GM19023 (cell line): ENCODE data around the gene SETD6.
"Not testable (repeated sequence)": the region's sequence is repeated elsewhere in the genome, so short reads cannot be mapped to it uniquely, and the experiment has no call there.

Source experiments
- ATAC-seq: cut with Tn5 transposase; IDR thresholded peaks from one replicate; pipeline ENCODE4 v1.9.1; 2021; ENCODE audit warnings: mild to moderate bottlenecking, moderate library complexity; ENCODE audit not compliant: unreplicated experiment

SETD6 gene

GRCh38 chr16:58535100-58535499, 19.8 kb downstream of the SETD6 start:
- no peak for ATAC-seq

GRCh38 chr16:58536278-58536677, 21.0 kb downstream of the SETD6 start:
- ATAC-seq, result no peak

GRCh38 chr16:58537124-58537906, 22.0 kb downstream of the SETD6 start:
- no peak for ATAC-seq

DNA sequence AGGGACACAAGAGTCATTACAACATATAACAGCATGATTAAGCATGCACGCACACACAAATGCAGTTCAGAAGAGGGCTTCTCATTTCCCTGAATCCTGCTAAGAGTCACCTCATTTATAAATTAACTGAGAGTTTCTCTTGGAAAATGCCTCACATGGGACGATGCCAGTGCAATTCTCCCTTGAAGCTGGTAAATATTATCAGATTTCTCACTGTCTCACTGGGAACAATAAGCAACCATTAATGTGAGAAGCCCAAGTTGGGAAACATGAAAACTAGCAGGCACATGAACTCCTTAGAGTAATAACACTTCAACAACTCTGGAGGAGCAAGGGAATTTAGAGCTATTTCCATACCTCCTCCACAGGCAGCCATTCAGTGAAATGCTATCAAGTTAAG, 26.4 kb downstream of the SETD6 start:
- no peak for ATAC-seq

GRCh38 chr16:58542291-58542690, 27.0 kb downstream of the SETD6 start:
- no peak for ATAC-seq

GRCh38 chr16:58543685-58544084, 28.4 kb downstream of the SETD6 start:
- no peak for ATAC-seq

GRCh38 chr16:58548378-58548777, 33.1 kb downstream of the SETD6 start:
- ATAC-seq, result no peak

DNA sequence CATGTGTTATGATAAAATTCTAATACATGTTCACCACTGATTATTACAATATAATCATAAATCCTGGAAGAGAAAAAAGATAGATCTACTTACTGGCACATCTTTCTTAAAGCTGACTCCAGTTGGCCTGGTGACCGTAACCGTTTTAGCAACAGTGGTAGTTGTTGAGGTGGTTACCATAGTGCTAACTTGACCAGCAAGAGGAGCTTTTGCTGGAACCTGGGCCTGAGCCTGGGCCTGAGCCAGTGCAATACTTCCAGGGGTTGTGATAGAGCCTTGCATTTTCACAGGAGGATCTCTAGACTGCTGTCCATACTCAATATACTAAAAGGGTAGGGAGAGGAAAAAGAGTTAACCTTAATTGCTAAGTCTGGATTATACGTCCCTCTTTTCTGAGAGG, 36.2 kb downstream of the SETD6 start:
- ATAC-seq, result no peak

GRCh38 chr16:58556678-58557077, 41.4 kb downstream of the SETD6 start:
- no peak for ATAC-seq

GRCh38 chr16:58563235-58563634, 47.9 kb downstream of the SETD6 start:
- ATAC-seq, result no peak

GRCh38 chr16:58563775-58564174, 48.5 kb downstream of the SETD6 start:
- no peak for ATAC-seq

- not testable (repeated sequence) for ATAC-seq
Measured at GRCh38 chr16:58565697-58566096, 50.4 kb downstream of the SETD6 start.
